Upper lobe of right lung (tissue), 1 donor: ENCODE results near the gene TFF1. TPM values are rescaled to one million over a fixed set of nuclear protein-coding genes. Genes with fewer than 3 reads are reported as not detected.

ENCODE experiments used
- ATAC-seq: fragments of 200-7000 bp; cut with Tn5 transposase; one replicate; pipeline ENCODE4 v1.9.1; 2020; ENCODE audit warnings: mild to moderate bottlenecking, moderate library complexity
- DNase-seq: peaks from one replicate; pipeline ENCODE4 v3.0.0-alpha.2; 2020
- H3K27ac ChIP-seq: fragments of 200-600 bp; one replicate; pipeline ENCODE4 v1.8.0; 2022
- H3K27me3 ChIP-seq: fragments of 200-600 bp; one replicate; pipeline ENCODE4 v1.8.0; 2022; ENCODE audit warnings: mild to moderate bottlenecking
- H3K36me3 ChIP-seq: fragments of 200-600 bp; one replicate; pipeline ENCODE4 v1.8.0; 2022
- H3K4me1 ChIP-seq: fragments of 200-600 bp; one replicate; pipeline ENCODE4 v1.8.0; 2022
- H3K4me3 ChIP-seq: fragments of 200-600 bp; one replicate; pipeline ENCODE4 v1.8.0; 2022; ENCODE audit warnings: mild to moderate bottlenecking
- H3K9me3 ChIP-seq: fragments of 200-600 bp; one replicate; pipeline ENCODE4 v1.8.0; 2022
- intact Hi-C: fragments of 100-400 bp; cut with DNase I; formaldehyde crosslinking; loops from one replicate; pipeline ENCODE4 v1.11.0; 2022
- long read RNA-seq: library from polyadenylated mRNA; unstranded; transcript quantifications from one replicate; pipeline ENCODE4 v2.0.0, GENCODE V29; 2021
- total RNA-seq: library from RNA; stranded (reverse); fragmentation: NEBNext Ultra II Directional; extraction: Animal tissue kit (Norgen Biotek cat#: 25700); gene quantifications from one replicate; pipeline ENCODE4 v1.2.1, GENCODE V29; 2021
- TF ChIP-seq, protein P1 (sequence below): fragments of 200-600 bp; IDR thresholded peaks from one replicate; pipeline ENCODE4 v1.8.0; 2022; ENCODE audit warnings: antibody characterized with exemption
- donor health status: DM: no; HTN: yes; CAD: no; lungs with severe emphysema.

TFF1 gene
- total RNA-seq, result not detected
- long read RNA-seq, result 0 reads

GRCh38 chr21:42366292-42367010 is at the start of gene TFF1:
Gene TFF1, minus strand, starts transcription at chr21:42366535. Its CDS starts 40 bp downstream, at chr21:42366495.
- Histone ChIP-seq H3K27ac (no peak within 1 kb of the TSS), H3K4me3 (no peak within 1 kb of the TSS), H3K36me3 (no peaks in the 10 kb centered on the region), H3K4me1 (no peaks in the 10 kb centered on the region), H3K27me3 (peaks cover 9% of the 10 kb centered on the region), H3K9me3 (no peaks in the 10 kb centered on the region)
- DNase-seq, result no peak
- peak; percentile 8 for ATAC-seq
- TF ChIP-seq, protein P1, sequence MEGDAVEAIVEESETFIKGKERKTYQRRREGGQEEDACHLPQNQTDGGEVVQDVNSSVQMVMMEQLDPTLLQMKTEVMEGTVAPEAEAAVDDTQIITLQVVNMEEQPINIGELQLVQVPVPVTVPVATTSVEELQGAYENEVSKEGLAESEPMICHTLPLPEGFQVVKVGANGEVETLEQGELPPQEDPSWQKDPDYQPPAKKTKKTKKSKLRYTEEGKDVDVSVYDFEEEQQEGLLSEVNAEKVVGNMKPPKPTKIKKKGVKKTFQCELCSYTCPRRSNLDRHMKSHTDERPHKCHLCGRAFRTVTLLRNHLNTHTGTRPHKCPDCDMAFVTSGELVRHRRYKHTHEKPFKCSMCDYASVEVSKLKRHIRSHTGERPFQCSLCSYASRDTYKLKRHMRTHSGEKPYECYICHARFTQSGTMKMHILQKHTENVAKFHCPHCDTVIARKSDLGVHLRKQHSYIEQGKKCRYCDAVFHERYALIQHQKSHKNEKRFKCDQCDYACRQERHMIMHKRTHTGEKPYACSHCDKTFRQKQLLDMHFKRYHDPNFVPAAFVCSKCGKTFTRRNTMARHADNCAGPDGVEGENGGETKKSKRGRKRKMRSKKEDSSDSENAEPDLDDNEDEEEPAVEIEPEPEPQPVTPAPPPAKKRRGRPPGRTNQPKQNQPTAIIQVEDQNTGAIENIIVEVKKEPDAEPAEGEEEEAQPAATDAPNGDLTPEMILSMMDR, result no peak
- intact Hi-C loops, result no loop called here

- ATAC-seq (peak; percentile 37), DNase-seq (peak; percentile 59)
- TF ChIP-seq, protein P1, result no peak
- H3K4me3 ChIP-seq, result no peak overlapping the region
- H3K4me1 ChIP-seq, result no peaks in the 10 kb centered on the region
- H3K27me3 ChIP-seq, result peaks cover 3% of the 10 kb centered on the region
- no peaks in the 10 kb centered on the region for H3K9me3 ChIP-seq
- intact Hi-C loops, result no loop called here
- H3K27ac ChIP-seq, result no peak overlapping the region
- no peaks in the 10 kb centered on the region for H3K36me3 ChIP-seq
These were observed 48.8 kb upstream of the TFF1 start for GRCh38 chr21:42414928-42415769.

DNA sequence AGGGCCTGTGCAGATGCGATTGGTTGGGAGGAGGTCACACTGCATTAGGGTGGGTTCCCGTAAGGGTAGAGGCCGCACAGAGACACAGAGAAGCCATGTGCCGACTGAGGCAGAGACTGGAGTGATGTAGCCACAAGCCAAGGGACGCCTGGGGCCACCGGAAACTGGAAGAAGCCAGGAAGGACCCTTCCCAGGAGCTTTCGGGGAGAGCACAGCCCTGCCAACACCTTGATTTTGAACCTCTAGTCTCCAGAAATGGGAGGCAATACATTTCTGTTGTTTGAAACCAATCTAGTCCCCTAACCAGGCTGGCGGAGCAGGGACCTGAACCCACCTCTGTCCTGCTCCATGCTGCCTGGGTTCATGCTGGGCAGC is 48.2 kb upstream of the TFF1 start:
- TF ChIP-seq, protein P1, result no peak
- H3K27ac ChIP-seq, result no peak overlapping the region
- H3K36me3 ChIP-seq, result no peaks in the 10 kb centered on the region
- ATAC-seq (no peak), DNase-seq (peak; percentile 51)
- no peaks in the 10 kb centered on the region for H3K4me1 ChIP-seq
- H3K27me3 ChIP-seq, result peaks cover 3% of the 10 kb centered on the region
- no peaks in the 10 kb centered on the region for H3K9me3 ChIP-seq
- H3K4me3 ChIP-seq, result no peak overlapping the region
- intact Hi-C loops, result no loop called here

GRCh38 chr21:42414066-42414465 is 47.7 kb upstream of the TFF1 start:
- intact Hi-C loops, result no loop called here
- peak; percentile 12 for DNase-seq
- H3K4me3 ChIP-seq, result no peak overlapping the region
- H3K36me3 ChIP-seq, result no peaks in the 10 kb centered on the region
- no peaks in the 10 kb centered on the region for H3K9me3 ChIP-seq
- no peak overlapping the region for H3K27ac ChIP-seq
- peaks cover 3% of the 10 kb centered on the region for H3K27me3 ChIP-seq
- no peaks in the 10 kb centered on the region for H3K4me1 ChIP-seq
- TF ChIP-seq, protein P1, result no peak
- no peak for ATAC-seq

DNA sequence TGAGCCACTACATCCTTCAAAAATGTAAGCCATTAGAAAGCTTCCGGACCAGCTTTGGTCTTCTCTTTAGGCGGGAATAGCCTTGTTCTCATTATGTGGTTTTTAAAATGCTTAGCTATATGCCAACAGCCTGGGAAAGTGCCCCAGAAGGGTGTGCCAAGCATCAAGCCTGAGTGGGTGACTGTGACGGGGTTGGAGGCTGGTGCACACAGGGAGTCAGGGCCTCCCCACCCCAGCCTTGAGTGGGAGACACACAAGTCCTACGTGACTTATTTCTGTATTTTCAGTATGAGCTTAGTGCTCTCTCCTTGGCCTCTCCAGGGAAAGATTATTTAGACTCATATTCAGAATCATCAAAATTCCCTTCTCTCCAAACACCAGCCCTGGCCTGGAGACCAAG is 47.2 kb upstream of the TFF1 start:
- DNase-seq, result peak; percentile 27
- H3K9me3 ChIP-seq, result no peaks in the 10 kb centered on the region
- intact Hi-C loops, result no loop called here
- no peak overlapping the region for H3K4me3 ChIP-seq
- TF ChIP-seq, protein P1, result no peak
- H3K27me3 ChIP-seq, result peaks cover 3% of the 10 kb centered on the region
- H3K36me3 ChIP-seq, result no peaks in the 10 kb centered on the region
- no peak for ATAC-seq
- H3K27ac ChIP-seq, result no peak overlapping the region
- H3K4me1 ChIP-seq, result no peaks in the 10 kb centered on the region
